A673 (cell line): Measurements from ENCODE around the gene GAPDH.

Source experiments
- EZH2 ChIP-seq: fragments of 200-600 bp; sonication (generic); IDR thresholded peaks from 2 replicates; pipeline ENCODE4 v1.6.1; 2017; ENCODE audit warnings: borderline replicate concordance, low read depth, mild to moderate bottlenecking, mixed read lengths, antibody characterized with exemption, low read length; ENCODE audit not compliant: poor library complexity, severe bottlenecking
- TF ChIP-seq, protein P1 (sequence below): fragments of 300-800, 200-600 bp; sonication (generic); conservative IDR thresholded peaks from 2 replicates; pipeline ENCODE4 v1.5.1; 2017; ENCODE audit warnings: low read depth, mild to moderate bottlenecking, antibody characterized with exemption, low read length, moderate library complexity, mixed read lengths

DNA sequence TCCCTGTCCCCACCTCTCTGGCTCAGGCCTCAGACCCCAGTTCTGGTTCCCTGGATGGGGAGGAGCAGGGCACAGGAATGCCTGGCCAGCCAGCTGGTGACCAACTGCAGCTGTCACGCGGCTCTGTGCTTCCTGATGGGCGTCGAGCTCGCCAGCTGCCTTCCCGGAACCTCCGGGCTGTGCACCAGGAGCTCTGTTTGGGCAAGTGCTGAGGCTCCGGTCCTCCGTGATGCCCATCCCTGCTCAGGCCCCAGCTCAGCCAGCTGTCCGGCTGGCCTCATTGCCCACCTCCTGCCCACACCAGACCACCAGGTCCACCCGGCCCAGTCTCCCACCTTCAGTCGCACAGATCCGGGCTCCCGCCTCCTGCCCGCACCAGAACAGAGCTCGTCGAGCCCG lies 16.7 kb downstream of the GAPDH start:
- TF ChIP-seq, protein P1, sequence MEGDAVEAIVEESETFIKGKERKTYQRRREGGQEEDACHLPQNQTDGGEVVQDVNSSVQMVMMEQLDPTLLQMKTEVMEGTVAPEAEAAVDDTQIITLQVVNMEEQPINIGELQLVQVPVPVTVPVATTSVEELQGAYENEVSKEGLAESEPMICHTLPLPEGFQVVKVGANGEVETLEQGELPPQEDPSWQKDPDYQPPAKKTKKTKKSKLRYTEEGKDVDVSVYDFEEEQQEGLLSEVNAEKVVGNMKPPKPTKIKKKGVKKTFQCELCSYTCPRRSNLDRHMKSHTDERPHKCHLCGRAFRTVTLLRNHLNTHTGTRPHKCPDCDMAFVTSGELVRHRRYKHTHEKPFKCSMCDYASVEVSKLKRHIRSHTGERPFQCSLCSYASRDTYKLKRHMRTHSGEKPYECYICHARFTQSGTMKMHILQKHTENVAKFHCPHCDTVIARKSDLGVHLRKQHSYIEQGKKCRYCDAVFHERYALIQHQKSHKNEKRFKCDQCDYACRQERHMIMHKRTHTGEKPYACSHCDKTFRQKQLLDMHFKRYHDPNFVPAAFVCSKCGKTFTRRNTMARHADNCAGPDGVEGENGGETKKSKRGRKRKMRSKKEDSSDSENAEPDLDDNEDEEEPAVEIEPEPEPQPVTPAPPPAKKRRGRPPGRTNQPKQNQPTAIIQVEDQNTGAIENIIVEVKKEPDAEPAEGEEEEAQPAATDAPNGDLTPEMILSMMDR: no peak
- no peak for TF ChIP-seq EZH2
